ENCODE measurements around the gene COPS6.
A peak's percentile ranks its signal among the peaks of the same experiment; 100 is the strongest.

Gene COPS6

DNA sequence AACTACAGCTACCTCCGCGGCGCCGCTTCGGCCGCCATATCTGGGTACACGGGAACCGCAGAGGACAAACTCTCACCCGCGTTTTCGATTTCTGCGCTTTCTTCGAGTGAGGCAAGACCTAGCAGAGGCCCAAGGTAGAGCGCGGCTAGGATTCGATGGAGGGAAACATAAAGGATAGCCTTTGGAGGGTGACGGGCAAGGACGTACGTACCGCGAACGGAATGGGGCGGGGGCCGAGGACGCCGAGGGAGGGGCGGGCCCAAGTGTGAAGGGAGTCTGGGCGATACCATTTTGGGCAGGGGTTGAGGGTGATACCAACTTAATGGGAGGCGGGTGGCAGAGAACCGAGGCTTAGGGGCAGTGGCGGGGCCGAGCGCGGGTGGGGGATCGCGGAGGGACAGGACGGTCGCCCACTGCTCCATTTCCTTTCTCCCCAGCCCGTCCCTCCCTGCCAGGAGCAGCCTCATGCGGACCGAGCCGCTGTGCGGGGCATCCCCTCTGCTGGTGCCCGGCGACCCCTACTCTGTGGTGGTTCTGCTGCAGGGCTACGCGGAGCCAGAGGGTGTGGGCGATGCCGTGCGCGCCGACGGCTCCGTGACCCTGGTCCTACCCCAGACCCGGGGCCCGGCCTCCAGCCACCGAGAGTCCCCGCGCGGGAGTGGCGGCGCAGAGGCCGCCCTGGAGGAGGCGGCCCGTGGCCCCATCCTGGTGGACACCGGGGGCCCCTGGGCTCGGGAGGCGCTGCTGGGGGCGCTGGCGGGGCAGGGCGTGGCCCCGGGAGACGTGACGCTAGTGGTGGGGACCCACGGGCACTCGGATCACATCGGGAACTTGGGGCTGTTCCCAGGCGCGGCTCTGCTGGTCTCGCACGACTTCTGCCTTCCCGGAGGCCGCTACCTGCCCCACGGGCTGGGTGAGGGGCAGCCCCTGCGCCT lies 38.4 kb downstream of the COPS6 start, which contains the start of gene MBLAC1 (continued):
- TF ChIP-seq ZNF292 (tag by site-specific recombination; IDR thresholded peaks at IDR 0.05; ENCODE audit: borderline replicate concordance, low read depth) = no peak
- peak; percentile 74; the same call in 1 of the 2 replicates for TF ChIP-seq ZNF837 (tag by site-specific recombination; IDR thresholded peaks at IDR 0.05)
- no peak for TF ChIP-seq TSHZ1 (tag by site-specific recombination; IDR thresholded peaks at IDR 0.05; ENCODE audit: borderline replicate concordance)
- peak; percentile 24; the same call in 1 of the 2 replicates for TF ChIP-seq ZSCAN16 (tag by site-specific recombination; IDR thresholded peaks at IDR 0.05)
- no peak for TF ChIP-seq ZNF354C (tag by site-specific recombination; IDR thresholded peaks at IDR 0.05; ENCODE audit: borderline replicate concordance, low read depth)
- TF ChIP-seq ZSCAN5A (tag by site-specific recombination; IDR thresholded peaks at IDR 0.05) = 0 out of 2 replicates have a peak, but pooled peaks have one; percentile 7
- TF ChIP-seq ZNF121 (tag by site-specific recombination; IDR thresholded peaks at IDR 0.05) = 0 out of 2 replicates have a peak, but pooled peaks have one; percentile 11
- TF ChIP-seq ZNF544 (tag by site-specific recombination; IDR thresholded peaks at IDR 0.05) = no peak
- TF ChIP-seq ZNF157 (tag by site-specific recombination; IDR thresholded peaks at IDR 0.05) = no peak
- peak; percentile 92 for TF ChIP-seq ZBTB26 (tag by site-specific recombination; optimal IDR thresholded peaks at IDR 0.05)
- TF ChIP-seq, protein P1, sequence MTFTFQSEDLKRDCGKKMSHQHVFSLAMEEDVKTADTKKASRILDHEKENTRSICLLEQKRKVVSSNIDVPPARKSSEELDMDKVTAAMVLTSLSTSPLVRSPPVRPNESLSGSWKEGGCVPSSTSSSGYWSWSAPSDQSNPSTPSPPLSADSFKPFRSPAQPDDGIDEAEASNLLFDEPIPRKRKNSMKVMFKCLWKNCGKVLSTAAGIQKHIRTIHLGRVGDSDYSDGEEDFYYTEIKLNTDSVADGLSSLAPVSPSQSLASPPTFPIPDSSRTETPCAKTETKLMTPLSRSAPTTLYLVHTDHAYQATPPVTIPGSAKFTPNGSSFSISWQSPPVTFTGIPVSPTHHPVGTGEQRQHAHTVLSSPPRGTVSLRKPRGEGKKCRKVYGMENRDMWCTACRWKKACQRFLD (tag by site-specific recombination; IDR thresholded peaks at IDR 0.05) = no peak
- no peak for TF ChIP-seq REPIN1 (tag by site-specific recombination; IDR thresholded peaks at IDR 0.05; ENCODE audit: low read depth)
- no peak; the same call in 1 of the 2 replicates for TF ChIP-seq ZNF449 (tag by site-specific recombination; IDR thresholded peaks at IDR 0.05)
- TF ChIP-seq ZNF133 (tag by site-specific recombination; IDR thresholded peaks at IDR 0.05) = 0 out of 2 replicates have a peak, but pooled peaks have one; percentile 27
- TF ChIP-seq, protein P2, sequence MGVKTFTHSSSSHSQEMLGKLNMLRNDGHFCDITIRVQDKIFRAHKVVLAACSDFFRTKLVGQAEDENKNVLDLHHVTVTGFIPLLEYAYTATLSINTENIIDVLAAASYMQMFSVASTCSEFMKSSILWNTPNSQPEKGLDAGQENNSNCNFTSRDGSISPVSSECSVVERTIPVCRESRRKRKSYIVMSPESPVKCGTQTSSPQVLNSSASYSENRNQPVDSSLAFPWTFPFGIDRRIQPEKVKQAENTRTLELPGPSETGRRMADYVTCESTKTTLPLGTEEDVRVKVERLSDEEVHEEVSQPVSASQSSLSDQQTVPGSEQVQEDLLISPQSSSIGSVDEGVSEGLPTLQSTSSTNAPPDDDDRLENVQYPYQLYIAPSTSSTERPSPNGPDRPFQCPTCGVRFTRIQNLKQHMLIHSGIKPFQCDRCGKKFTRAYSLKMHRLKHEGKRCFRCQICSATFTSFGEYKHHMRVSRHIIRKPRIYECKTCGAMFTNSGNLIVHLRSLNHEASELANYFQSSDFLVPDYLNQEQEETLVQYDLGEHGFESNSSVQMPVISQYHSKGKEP (tag by site-specific recombination; IDR thresholded peaks at IDR 0.05) = no peak
- TF ChIP-seq ZFP37 (tag by site-specific recombination; IDR thresholded peaks at IDR 0.05) = peak; percentile 67
- TF ChIP-seq HOXA7 (CRISPR knock-in tag; IDR thresholded peaks at IDR 0.05; ENCODE audit: borderline replicate concordance) = no peak
- TF ChIP-seq ZNF335 (tag by site-specific recombination; conservative IDR thresholded peaks at IDR 0.05) = peak; percentile 87

Data from HEK293 (cell line).